Gastroesophageal sphincter (tissue), 3 donors: Measurements from ENCODE around the gene ZBTB24.

Experiments used
- CTCF ChIP-seq, 4 experiments: fragments of 200-600 bp in 2 of 4; fragments of 450-650 bp in 2 of 4; sonication (generic) in 1 of 4; IDR thresholded peaks; one replicate each; pipeline ENCODE4 v1.5.1; 2017 to 2019; ENCODE audit warnings: antibody characterized with exemption in 4 of 4, mild to moderate bottlenecking in 2 of 4, moderate library complexity in 2 of 4
- EP300 ChIP-seq: sonication (generic); formaldehyde crosslinking; IDR thresholded peaks from one replicate; pipeline ENCODE4 v1.6.1; 2017; ENCODE audit warnings: antibody characterized with exemption, mild to moderate bottlenecking
- POLR2A ChIP-seq, 2 donors: fragments of 450-650 bp; IDR thresholded peaks; one replicate each; pipeline ENCODE4 v1.6.1; 2017; ENCODE audit warnings: antibody characterized with exemption in 2 of 2, mild to moderate bottlenecking in 2 of 2, moderate library complexity in 1 of 2

GRCh38 chr6:109465772-109466171 lies 17.2 kb downstream of the ZBTB24 start:
- TF ChIP-seq CTCF (IDR thresholded peaks at IDR 0.05) (no peak), POLR2A (IDR thresholded peaks at IDR 0.05) (no peak), EP300 (no peak)
